HG02610 (cell line): ENCODE data around the gene TERB1.

Source experiments
- ATAC-seq: cut with Tn5 transposase; IDR thresholded peaks from one replicate; pipeline ENCODE4 v1.9.1; 2021; ENCODE audit warnings: mild to moderate bottlenecking, moderate library complexity; ENCODE audit not compliant: unreplicated experiment

TERB1 gene

DNA sequence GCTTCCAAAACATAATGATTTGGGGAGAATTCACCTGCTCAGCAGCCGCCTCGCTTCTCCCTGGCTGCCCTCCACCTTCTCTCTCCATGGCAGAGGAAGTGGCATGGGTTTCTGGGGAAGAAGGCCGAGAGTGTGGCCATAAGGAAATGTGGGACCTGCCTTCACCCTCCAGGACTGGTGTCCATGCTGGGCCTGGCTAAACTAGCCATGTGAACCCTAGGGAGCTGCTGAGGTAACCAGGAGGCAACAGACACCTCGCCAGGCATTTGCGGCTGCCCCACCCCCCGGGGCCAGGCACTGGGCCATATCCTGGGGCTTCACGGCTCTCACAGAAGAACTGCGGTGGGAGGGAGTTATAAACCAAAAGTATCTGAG lies 94.9 kb downstream of the TERB1 start:
- ATAC-seq: no peak

DNA sequence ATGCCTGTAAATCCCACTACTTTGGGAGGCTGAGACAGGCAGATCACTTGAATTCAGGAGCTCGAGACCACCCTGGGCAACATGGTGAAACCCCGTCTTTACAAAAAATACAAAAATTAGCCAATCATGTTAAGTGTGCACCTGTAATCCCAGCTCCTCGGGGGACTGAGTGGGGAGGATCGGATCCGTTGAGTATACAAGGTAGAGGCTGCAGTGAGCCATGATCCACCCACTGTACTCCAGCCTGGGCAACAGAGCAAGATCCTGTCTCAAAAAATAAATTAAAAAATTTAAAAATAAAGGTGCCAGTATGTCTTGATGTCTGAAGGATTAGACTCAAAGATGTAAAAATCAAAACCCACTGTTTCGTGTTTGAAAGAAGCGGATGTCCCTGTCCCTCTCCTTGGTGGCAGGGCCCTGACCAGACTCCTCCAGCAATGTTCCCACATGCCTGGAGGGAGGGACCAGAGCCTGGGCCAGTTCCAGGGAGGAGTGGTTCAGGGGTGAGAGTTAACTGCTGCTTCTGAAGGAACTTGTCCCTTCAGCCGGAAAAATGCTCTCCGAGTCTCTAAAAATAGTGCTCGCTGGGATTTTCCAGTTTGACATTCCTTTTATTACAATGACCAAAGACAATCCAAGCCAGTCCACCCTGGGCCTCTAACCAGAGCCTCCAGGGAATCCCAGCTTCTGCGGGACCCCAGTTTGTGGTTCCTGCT lies 95.4 kb downstream of the TERB1 start:
- ATAC-seq: no peak
